ENCODE results near the gene PARP4. TPM values are rescaled to one million over a fixed set of nuclear protein-coding genes. Genes with fewer than 3 reads are reported as not detected.

Gene PARP4
- total RNA-seq, 4 donors from 2014 or later: 136 to 161 (median 138) TPM

Other genes starting within 250 kb of the PARP4 start
- gene C1QTNF9, start 203.2 kb downstream of the PARP4 start, total RNA-seq: under 1 TPM in 1 of 4 donors, not detected in 3; 0.40 TPM
- gene ATP12A, start 167.6 kb upstream of the PARP4 start, total RNA-seq: not detected

All from Peyer's patch (tissue), 4 donors.